WTC11 (cell line): ENCODE results near the gene AKAP7. TPM values are rescaled to one million over a fixed set of nuclear protein-coding genes. Genes with fewer than 3 reads are reported as not detected.
A peak's percentile ranks its signal among the peaks of the same experiment; 100 is the strongest.

Experiments
- ATF1 ChIP-seq: sonication (generic); formaldehyde crosslinking; IDR thresholded peaks from 2 replicates; pipeline ENCODE4 v1.8.1; 2023; ENCODE audit warnings: mild to moderate bottlenecking, moderate library complexity, missing genetic modification reagents
- CREB1 ChIP-seq: sonication (generic); formaldehyde crosslinking; IDR thresholded peaks from 2 replicates; pipeline ENCODE4 v1.8.0; 2023; ENCODE audit warnings: mild to moderate bottlenecking, missing genetic modification reagents
- ELF4 ChIP-seq: sonication (generic); formaldehyde crosslinking; IDR thresholded peaks from 2 replicates; pipeline ENCODE4 v1.8.1; 2022; ENCODE audit warnings: low read depth, mild to moderate bottlenecking, moderate library complexity, missing genetic modification reagents
- FOXP1 ChIP-seq: sonication (generic); formaldehyde crosslinking; IDR thresholded peaks from 2 replicates; pipeline ENCODE4 v1.8.0; 2022; ENCODE audit warnings: missing genetic modification reagents, mild to moderate bottlenecking, moderate library complexity, borderline replicate concordance
- IRF2 ChIP-seq: sonication (generic); formaldehyde crosslinking; IDR thresholded peaks from 2 replicates; pipeline ENCODE4 v1.8.0; 2022; ENCODE audit warnings: low read depth, missing genetic modification reagents, borderline replicate concordance
- MXD4 ChIP-seq: fragments of 250-450 bp; sonication (Bioruptor Pico); IDR thresholded peaks from 2 replicates; pipeline ENCODE4 v1.8.0; 2021; ENCODE audit warnings: mild to moderate bottlenecking, moderate library complexity, borderline replicate concordance
- NR1H2 ChIP-seq: sonication (generic); formaldehyde crosslinking; IDR thresholded peaks from 2 replicates; pipeline ENCODE4 v1.9.0; 2021; ENCODE audit warnings: mild to moderate bottlenecking, moderate library complexity, missing genetic modification reagents
- NR3C1 ChIP-seq: sonication (generic); formaldehyde crosslinking; conservative IDR thresholded peaks from 2 replicates; pipeline ENCODE4 v1.8.1; 2023; ENCODE audit warnings: low read depth, mild to moderate bottlenecking, missing genetic modification reagents
- SP1 ChIP-seq: sonication (generic); formaldehyde crosslinking; conservative IDR thresholded peaks from 2 replicates; pipeline ENCODE4 v1.8.1; 2022; ENCODE audit warnings: missing genetic modification reagents
- TCF7 ChIP-seq: sonication (generic); formaldehyde crosslinking; IDR thresholded peaks from 2 replicates; pipeline ENCODE4 v1.8.0; 2022; ENCODE audit warnings: mild to moderate bottlenecking, low read depth, missing genetic modification reagents, moderate library complexity
- TEAD1 ChIP-seq: sonication (generic); formaldehyde crosslinking; IDR thresholded peaks from 2 replicates; pipeline ENCODE4 v1.8.0; 2022; ENCODE audit warnings: mild to moderate bottlenecking, missing genetic modification reagents
- TEAD4 ChIP-seq: sonication (generic); formaldehyde crosslinking; IDR thresholded peaks from 2 replicates; pipeline ENCODE4 v1.8.0; 2022; ENCODE audit warnings: mild to moderate bottlenecking, missing genetic modification reagents
- TP53 ChIP-seq: sonication (generic); formaldehyde crosslinking; IDR thresholded peaks from 2 replicates; pipeline ENCODE4 v1.8.1; 2023; ENCODE audit warnings: mild to moderate bottlenecking, missing genetic modification reagents
- ZNF138 ChIP-seq: sonication (generic); formaldehyde crosslinking; conservative IDR thresholded peaks from 2 replicates; pipeline ENCODE4 v1.8.1; 2022; ENCODE audit warnings: mild to moderate bottlenecking, moderate library complexity, missing genetic modification reagents
- ZNF263 ChIP-seq: sonication (generic); formaldehyde crosslinking; IDR thresholded peaks from 2 replicates; pipeline ENCODE4 v1.8.1; 2022; ENCODE audit warnings: low read depth, mild to moderate bottlenecking, moderate library complexity, missing genetic modification reagents
- ZNF423 ChIP-seq: fragments of 250-450 bp; sonication (Bioruptor Pico); IDR thresholded peaks from 2 replicates; pipeline ENCODE4 v2.1.2; 2022; ENCODE audit warnings: mild to moderate bottlenecking, moderate library complexity
- ZNF671 ChIP-seq: fragments of 250-450 bp; sonication (Bioruptor Pico); IDR thresholded peaks from 2 replicates; pipeline ENCODE4 v1.8.0; 2021; ENCODE audit warnings: mild to moderate bottlenecking
- total RNA-seq: library from RNA; stranded (reverse); gene quantifications from 3 replicates; pipeline ENCODE4 v1.2.3, GENCODE V29; 2021
- TF ChIP-seq, protein P1 (sequence below): sonication (generic); formaldehyde crosslinking; IDR thresholded peaks from 2 replicates; pipeline ENCODE4 v1.8.0; 2023; ENCODE audit warnings: missing genetic modification reagents
- TF ChIP-seq, protein P2 (sequence below): sonication (generic); formaldehyde crosslinking; IDR thresholded peaks from 2 replicates; pipeline ENCODE4 v1.8.1; 2023; ENCODE audit warnings: mild to moderate bottlenecking, missing genetic modification reagents, moderate library complexity
- TF ChIP-seq, protein P3 (sequence below): sonication (generic); formaldehyde crosslinking; IDR thresholded peaks from 2 replicates; pipeline ENCODE4 v1.8.1; 2023; ENCODE audit warnings: mild to moderate bottlenecking, missing genetic modification reagents
- TF ChIP-seq, protein P4 (sequence below): sonication (generic); formaldehyde crosslinking; IDR thresholded peaks from 2 replicates; pipeline ENCODE4 v1.8.1; 2023; ENCODE audit warnings: mild to moderate bottlenecking, missing genetic modification reagents, borderline replicate concordance
- TF ChIP-seq, protein P5 (sequence below): sonication (generic); formaldehyde crosslinking; IDR thresholded peaks from 2 replicates; pipeline ENCODE4 v1.8.1; 2022; ENCODE audit warnings: low read depth, missing genetic modification reagents, borderline replicate concordance
- TF ChIP-seq, protein P6 (sequence below): fragments of 250-450 bp; sonication (Bioruptor Pico); IDR thresholded peaks from 2 replicates; pipeline ENCODE4 v1.9.0; 2021; ENCODE audit warnings: moderate library complexity, mild to moderate bottlenecking, inconsistent platforms, borderline replicate concordance
- TF ChIP-seq, protein P7 (sequence below): sonication (generic); formaldehyde crosslinking; IDR thresholded peaks from 2 replicates; pipeline ENCODE4 v1.8.0; 2022; ENCODE audit warnings: mild to moderate bottlenecking, missing genetic modification reagents
- TF ChIP-seq, protein P8 (sequence below): fragments of 250-450 bp; sonication (Bioruptor Pico); IDR thresholded peaks from 2 replicates; pipeline ENCODE4 v1.8.0; 2021; ENCODE audit warnings: mild to moderate bottlenecking

Gene AKAP7
- total RNA-seq, 1 experiment from 2014 or later, result 10.9 TPM

DNA sequence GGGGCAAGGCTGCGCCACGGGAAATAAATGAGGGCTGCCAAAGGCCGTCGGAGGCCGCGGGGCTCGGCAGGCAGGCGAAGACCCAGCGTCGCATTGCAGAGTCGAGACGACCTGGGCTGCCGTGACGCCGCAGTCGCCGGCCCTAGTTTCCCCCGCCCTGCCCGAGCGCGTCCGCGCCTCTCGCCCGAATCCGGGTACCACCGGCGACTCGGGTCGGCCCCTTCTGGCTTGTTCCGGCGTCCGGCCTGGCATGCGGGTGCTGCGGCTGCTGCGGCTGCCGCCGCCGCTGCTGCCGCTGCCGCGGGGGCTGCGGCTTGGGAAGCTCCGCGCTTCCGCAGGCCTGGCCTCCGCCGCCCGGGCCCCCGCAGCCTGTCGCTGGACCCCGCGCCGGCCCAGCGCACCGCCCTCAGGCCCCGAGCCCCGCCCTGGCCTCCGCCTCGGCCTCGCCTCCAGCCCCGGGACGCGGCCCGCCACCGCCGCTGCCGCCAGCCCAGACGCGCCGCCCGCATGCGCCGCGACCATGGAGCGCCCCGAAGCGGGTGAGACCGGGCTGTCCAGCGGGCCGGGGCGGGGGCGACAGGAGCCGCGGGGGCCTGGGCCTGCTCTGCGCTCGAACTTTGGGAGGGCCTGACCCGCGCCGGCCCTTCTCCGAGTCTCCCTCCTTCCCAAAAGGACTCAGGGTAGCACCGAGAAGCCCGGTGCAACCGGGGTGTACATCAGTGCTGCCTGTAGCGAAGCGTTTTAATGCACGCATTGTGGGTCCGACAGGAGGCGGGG lies at the start of gene AKAP7 (continued):
- TF ChIP-seq, protein P1, sequence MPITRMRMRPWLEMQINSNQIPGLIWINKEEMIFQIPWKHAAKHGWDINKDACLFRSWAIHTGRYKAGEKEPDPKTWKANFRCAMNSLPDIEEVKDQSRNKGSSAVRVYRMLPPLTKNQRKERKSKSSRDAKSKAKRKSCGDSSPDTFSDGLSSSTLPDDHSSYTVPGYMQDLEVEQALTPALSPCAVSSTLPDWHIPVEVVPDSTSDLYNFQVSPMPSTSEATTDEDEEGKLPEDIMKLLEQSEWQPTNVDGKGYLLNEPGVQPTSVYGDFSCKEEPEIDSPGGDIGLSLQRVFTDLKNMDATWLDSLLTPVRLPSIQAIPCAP, result peak; percentile 40; the same call in 1 of the 2 replicates
- TF ChIP-seq, protein P2, sequence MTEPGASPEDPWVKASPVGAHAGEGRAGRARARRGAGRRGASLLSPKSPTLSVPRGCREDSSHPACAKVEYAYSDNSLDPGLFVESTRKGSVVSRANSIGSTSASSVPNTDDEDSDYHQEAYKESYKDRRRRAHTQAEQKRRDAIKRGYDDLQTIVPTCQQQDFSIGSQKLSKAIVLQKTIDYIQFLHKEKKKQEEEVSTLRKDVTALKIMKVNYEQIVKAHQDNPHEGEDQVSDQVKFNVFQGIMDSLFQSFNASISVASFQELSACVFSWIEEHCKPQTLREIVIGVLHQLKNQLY (CRISPR knock-in tag), result no peak
- TF ChIP-seq ZNF138 (CRISPR knock-in tag), result no peak
- TF ChIP-seq ZNF263 (CRISPR knock-in tag), result no peak
- TF ChIP-seq TEAD4, result no peak
- TF ChIP-seq SP1, result peak; percentile 73
- TF ChIP-seq, protein P3, sequence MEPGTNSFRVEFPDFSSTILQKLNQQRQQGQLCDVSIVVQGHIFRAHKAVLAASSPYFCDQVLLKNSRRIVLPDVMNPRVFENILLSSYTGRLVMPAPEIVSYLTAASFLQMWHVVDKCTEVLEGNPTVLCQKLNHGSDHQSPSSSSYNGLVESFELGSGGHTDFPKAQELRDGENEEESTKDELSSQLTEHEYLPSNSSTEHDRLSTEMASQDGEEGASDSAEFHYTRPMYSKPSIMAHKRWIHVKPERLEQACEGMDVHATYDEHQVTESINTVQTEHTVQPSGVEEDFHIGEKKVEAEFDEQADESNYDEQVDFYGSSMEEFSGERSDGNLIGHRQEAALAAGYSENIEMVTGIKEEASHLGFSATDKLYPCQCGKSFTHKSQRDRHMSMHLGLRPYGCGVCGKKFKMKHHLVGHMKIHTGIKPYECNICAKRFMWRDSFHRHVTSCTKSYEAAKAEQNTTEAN (CRISPR knock-in tag), result 0 out of 2 replicates have a peak, but pooled peaks have one; percentile 45
- no peak for TF ChIP-seq ATF1 (CRISPR knock-in tag)
- TF ChIP-seq CREB1 (CRISPR knock-in tag), result no peak
- TF ChIP-seq, protein P4, sequence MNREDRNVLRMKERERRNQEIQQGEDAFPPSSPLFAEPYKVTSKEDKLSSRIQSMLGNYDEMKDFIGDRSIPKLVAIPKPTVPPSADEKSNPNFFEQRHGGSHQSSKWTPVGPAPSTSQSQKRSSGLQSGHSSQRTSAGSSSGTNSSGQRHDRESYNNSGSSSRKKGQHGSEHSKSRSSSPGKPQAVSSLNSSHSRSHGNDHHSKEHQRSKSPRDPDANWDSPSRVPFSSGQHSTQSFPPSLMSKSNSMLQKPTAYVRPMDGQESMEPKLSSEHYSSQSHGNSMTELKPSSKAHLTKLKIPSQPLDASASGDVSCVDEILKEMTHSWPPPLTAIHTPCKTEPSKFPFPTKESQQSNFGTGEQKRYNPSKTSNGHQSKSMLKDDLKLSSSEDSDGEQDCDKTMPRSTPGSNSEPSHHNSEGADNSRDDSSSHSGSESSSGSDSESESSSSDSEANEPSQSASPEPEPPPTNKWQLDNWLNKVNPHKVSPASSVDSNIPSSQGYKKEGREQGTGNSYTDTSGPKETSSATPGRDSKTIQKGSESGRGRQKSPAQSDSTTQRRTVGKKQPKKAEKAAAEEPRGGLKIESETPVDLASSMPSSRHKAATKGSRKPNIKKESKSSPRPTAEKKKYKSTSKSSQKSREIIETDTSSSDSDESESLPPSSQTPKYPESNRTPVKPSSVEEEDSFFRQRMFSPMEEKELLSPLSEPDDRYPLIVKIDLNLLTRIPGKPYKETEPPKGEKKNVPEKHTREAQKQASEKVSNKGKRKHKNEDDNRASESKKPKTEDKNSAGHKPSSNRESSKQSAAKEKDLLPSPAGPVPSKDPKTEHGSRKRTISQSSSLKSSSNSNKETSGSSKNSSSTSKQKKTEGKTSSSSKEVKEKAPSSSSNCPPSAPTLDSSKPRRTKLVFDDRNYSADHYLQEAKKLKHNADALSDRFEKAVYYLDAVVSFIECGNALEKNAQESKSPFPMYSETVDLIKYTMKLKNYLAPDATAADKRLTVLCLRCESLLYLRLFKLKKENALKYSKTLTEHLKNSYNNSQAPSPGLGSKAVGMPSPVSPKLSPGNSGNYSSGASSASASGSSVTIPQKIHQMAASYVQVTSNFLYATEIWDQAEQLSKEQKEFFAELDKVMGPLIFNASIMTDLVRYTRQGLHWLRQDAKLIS (CRISPR knock-in tag), result no peak
- TF ChIP-seq, protein P5, sequence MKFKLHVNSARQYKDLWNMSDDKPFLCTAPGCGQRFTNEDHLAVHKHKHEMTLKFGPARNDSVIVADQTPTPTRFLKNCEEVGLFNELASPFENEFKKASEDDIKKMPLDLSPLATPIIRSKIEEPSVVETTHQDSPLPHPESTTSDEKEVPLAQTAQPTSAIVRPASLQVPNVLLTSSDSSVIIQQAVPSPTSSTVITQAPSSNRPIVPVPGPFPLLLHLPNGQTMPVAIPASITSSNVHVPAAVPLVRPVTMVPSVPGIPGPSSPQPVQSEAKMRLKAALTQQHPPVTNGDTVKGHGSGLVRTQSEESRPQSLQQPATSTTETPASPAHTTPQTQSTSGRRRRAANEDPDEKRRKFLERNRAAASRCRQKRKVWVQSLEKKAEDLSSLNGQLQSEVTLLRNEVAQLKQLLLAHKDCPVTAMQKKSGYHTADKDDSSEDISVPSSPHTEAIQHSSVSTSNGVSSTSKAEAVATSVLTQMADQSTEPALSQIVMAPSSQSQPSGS (CRISPR knock-in tag), result no peak
- TF ChIP-seq MXD4 (CRISPR knock-in tag), result no peak
- TF ChIP-seq IRF2 (CRISPR knock-in tag), result no peak
- no peak for TF ChIP-seq ELF4 (CRISPR knock-in tag)
- TF ChIP-seq, protein P6, sequence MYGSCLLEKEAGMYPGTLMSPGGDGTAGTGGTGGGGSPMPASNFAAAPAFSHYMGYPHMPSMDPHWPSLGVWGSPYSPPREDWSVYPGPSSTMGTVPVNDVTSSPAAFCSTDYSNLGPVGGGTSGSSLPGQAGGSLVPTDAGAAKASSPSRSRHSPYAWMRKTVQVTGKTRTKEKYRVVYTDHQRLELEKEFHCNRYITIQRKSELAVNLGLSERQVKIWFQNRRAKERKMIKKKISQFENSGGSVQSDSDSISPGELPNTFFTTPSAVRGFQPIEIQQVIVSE (CRISPR knock-in tag), result no peak
- peak; percentile 60; the same call in 1 of the 2 replicates for TF ChIP-seq TEAD1
- no peak for TF ChIP-seq ZNF423 (CRISPR knock-in tag)
- TF ChIP-seq TCF7, result 0 out of 2 replicates have a peak, but pooled peaks have one; percentile 18
- TF ChIP-seq TP53, result no peak
- no peak for TF ChIP-seq NR1H2 (CRISPR knock-in tag)
- TF ChIP-seq, protein P7, sequence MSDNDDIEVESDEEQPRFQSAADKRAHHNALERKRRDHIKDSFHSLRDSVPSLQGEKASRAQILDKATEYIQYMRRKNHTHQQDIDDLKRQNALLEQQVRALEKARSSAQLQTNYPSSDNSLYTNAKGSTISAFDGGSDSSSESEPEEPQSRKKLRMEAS (CRISPR knock-in tag), result peak; percentile 76
- no peak for TF ChIP-seq NR3C1 (CRISPR knock-in tag)
- TF ChIP-seq ZNF671 (CRISPR knock-in tag), result no peak
- peak; percentile 86 for TF ChIP-seq FOXP1 (CRISPR knock-in tag)
- TF ChIP-seq, protein P8, sequence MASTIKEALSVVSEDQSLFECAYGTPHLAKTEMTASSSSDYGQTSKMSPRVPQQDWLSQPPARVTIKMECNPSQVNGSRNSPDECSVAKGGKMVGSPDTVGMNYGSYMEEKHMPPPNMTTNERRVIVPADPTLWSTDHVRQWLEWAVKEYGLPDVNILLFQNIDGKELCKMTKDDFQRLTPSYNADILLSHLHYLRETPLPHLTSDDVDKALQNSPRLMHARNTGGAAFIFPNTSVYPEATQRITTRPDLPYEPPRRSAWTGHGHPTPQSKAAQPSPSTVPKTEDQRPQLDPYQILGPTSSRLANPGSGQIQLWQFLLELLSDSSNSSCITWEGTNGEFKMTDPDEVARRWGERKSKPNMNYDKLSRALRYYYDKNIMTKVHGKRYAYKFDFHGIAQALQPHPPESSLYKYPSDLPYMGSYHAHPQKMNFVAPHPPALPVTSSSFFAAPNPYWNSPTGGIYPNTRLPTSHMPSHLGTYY (CRISPR knock-in tag), result no peak
